Measurements from ENCODE around the gene ME3.
"Not testable (repeated sequence)": the region's sequence is repeated elsewhere in the genome, so short reads cannot be mapped to it uniquely, and the experiment has no call there.

ME3 gene

GRCh38 chr11:86548271-86548917 lies 124.0 kb downstream of the ME3 start:
- Histone ChIP-seq H3K4me1 (ENCODE audit: control insufficient read depth, low read depth, low read length) (peaks cover 3% of the 10 kb centered on the region), H3K36me3 (ENCODE audit: control insufficient read depth, low read depth, low read length) (no peaks in the 10 kb centered on the region), H3K27ac (ENCODE audit: low read length) (no peak overlapping the region), H3K27me3 (ENCODE audit: control insufficient read depth, insufficient read depth, low read length) (no peaks in the 10 kb centered on the region), H3K9ac (ENCODE audit: low read length) (no peak overlapping the region), H3K4me3 (ENCODE audit: low read length) (no peak overlapping the region), H3K9me3 (ENCODE audit: control insufficient read depth, low read depth, low read length) (no peaks in the 10 kb centered on the region)

DNA sequence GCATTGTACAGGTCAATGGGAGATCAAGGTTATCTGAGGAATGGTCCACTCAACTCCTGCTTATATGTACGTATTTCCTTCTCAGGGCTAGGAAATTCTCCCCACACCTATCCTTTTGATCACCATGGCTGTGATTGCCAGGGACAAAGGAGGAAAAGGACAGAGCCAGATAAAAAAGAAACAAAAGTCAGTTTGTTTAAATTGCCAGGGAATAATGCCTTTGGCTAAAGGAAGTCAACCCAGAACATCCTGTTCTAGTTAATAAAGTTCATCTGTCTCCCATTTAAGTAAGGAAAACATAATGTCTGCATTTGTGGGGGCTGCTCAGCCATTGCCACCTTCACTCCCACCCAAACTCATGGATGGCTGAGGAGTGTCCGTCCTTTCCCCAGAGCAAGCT lies 124.7 kb downstream of the ME3 start:
- H3K27me3 ChIP-seq (ENCODE audit: control insufficient read depth, insufficient read depth, low read length) = no peaks in the 10 kb centered on the region
- no peak overlapping the region for H3K9ac ChIP-seq (ENCODE audit: low read length)
- H3K36me3 ChIP-seq (ENCODE audit: control insufficient read depth, low read depth, low read length) = no peaks in the 10 kb centered on the region
- H3K4me1 ChIP-seq (ENCODE audit: control insufficient read depth, low read depth, low read length) = peaks cover 3% of the 10 kb centered on the region
- H3K4me3 ChIP-seq (ENCODE audit: low read length) = no peak overlapping the region
- H3K9me3 ChIP-seq (ENCODE audit: control insufficient read depth, low read depth, low read length) = no peaks in the 10 kb centered on the region
- H3K27ac ChIP-seq (ENCODE audit: low read length) = no peak overlapping the region

DNA sequence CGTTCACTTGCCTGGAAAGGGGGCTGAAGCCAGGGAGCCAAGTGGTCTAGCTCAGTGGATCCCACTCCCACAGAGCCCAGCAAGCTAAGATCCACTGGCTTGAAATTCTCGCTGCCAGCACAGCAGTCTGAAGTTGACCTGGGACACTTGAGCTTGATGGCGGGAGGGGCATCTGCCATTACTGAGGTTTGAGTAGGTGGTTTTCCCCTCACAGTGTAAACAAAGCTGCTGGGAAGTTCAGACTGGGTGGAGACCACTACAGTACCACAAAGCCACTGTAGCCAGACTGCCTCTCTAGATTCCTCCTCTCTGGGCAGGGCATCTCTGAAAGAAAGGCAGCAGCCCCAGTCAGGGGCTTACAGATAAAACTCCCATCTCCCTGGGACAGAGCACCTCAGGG lies 131.1 kb downstream of the ME3 start:
- not testable (repeated sequence) for H3K4me3 ChIP-seq (ENCODE audit: low read length); H3K4me1 ChIP-seq (ENCODE audit: control insufficient read depth, low read depth, low read length); H3K36me3 ChIP-seq (ENCODE audit: control insufficient read depth, low read depth, low read length); H3K9ac ChIP-seq (ENCODE audit: low read length); H3K27ac ChIP-seq (ENCODE audit: low read length); H3K27me3 ChIP-seq (ENCODE audit: control insufficient read depth, insufficient read depth, low read length); H3K9me3 ChIP-seq (ENCODE audit: control insufficient read depth, low read depth, low read length)

GRCh38 chr11:86538223-86538548 lies 134.2 kb downstream of the ME3 start:
- H3K36me3 ChIP-seq (ENCODE audit: control insufficient read depth, low read depth, low read length) = no peaks in the 10 kb centered on the region
- H3K27ac ChIP-seq (ENCODE audit: low read length) = no peak overlapping the region
- H3K27me3 ChIP-seq (ENCODE audit: control insufficient read depth, insufficient read depth, low read length) = no peaks in the 10 kb centered on the region
- no peaks in the 10 kb centered on the region for H3K9me3 ChIP-seq (ENCODE audit: control insufficient read depth, low read depth, low read length)
- H3K4me1 ChIP-seq (ENCODE audit: control insufficient read depth, low read depth, low read length) = no peaks in the 10 kb centered on the region
- H3K4me3 ChIP-seq (ENCODE audit: low read length) = no peak overlapping the region
- H3K9ac ChIP-seq (ENCODE audit: low read length) = no peak overlapping the region

- H3K4me1 ChIP-seq (ENCODE audit: control insufficient read depth, low read depth, low read length) = no peaks in the 10 kb centered on the region
- H3K27me3 ChIP-seq (ENCODE audit: control insufficient read depth, insufficient read depth, low read length) = no peaks in the 10 kb centered on the region
- no peak overlapping the region for H3K9ac ChIP-seq (ENCODE audit: low read length)
- H3K4me3 ChIP-seq (ENCODE audit: low read length) = no peak overlapping the region
- H3K9me3 ChIP-seq (ENCODE audit: control insufficient read depth, low read depth, low read length) = no peaks in the 10 kb centered on the region
- H3K27ac ChIP-seq (ENCODE audit: low read length) = no peak overlapping the region
- H3K36me3 ChIP-seq (ENCODE audit: control insufficient read depth, low read depth, low read length) = no peaks in the 10 kb centered on the region
These were observed 134.7 kb downstream of the ME3 start for GRCh38 chr11:86537541-86538222.

GRCh38 chr11:86535773-86536172 lies 136.6 kb downstream of the ME3 start:
- Histone ChIP-seq H3K27ac (ENCODE audit: low read length) (no peak overlapping the region), H3K36me3 (ENCODE audit: control insufficient read depth, low read depth, low read length) (no peaks in the 10 kb centered on the region), H3K9me3 (ENCODE audit: control insufficient read depth, low read depth, low read length) (no peaks in the 10 kb centered on the region), H3K9ac (ENCODE audit: low read length) (no peak overlapping the region), H3K4me3 (ENCODE audit: low read length) (no peak overlapping the region), H3K4me1 (ENCODE audit: control insufficient read depth, low read depth, low read length) (no peaks in the 10 kb centered on the region), H3K27me3 (ENCODE audit: control insufficient read depth, insufficient read depth, low read length) (no peaks in the 10 kb centered on the region)

GRCh38 chr11:86524620-86525352 lies 147.6 kb downstream of the ME3 start:
- H3K27me3 ChIP-seq (ENCODE audit: control insufficient read depth, insufficient read depth, low read length) = no peaks in the 10 kb centered on the region
- no peaks in the 10 kb centered on the region for H3K36me3 ChIP-seq (ENCODE audit: control insufficient read depth, low read depth, low read length)
- no peak overlapping the region for H3K9ac ChIP-seq (ENCODE audit: low read length)
- no peak overlapping the region for H3K4me3 ChIP-seq (ENCODE audit: low read length)
- H3K4me1 ChIP-seq (ENCODE audit: control insufficient read depth, low read depth, low read length) = no peaks in the 10 kb centered on the region
- no peak overlapping the region for H3K27ac ChIP-seq (ENCODE audit: low read length)
- no peaks in the 10 kb centered on the region for H3K9me3 ChIP-seq (ENCODE audit: control insufficient read depth, low read depth, low read length)

- H3K4me3 ChIP-seq (ENCODE audit: low read length) = no peak overlapping the region
- H3K27me3 ChIP-seq (ENCODE audit: control insufficient read depth, insufficient read depth, low read length) = no peaks in the 10 kb centered on the region
- H3K9me3 ChIP-seq (ENCODE audit: control insufficient read depth, low read depth, low read length) = no peaks in the 10 kb centered on the region
- no peak overlapping the region for H3K9ac ChIP-seq (ENCODE audit: low read length)
- H3K36me3 ChIP-seq (ENCODE audit: control insufficient read depth, low read depth, low read length) = no peaks in the 10 kb centered on the region
- H3K27ac ChIP-seq (ENCODE audit: low read length) = no peak overlapping the region
- no peaks in the 10 kb centered on the region for H3K4me1 ChIP-seq (ENCODE audit: control insufficient read depth, low read depth, low read length)
These were observed 148.4 kb downstream of the ME3 start for GRCh38 chr11:86523738-86524619.

DNA sequence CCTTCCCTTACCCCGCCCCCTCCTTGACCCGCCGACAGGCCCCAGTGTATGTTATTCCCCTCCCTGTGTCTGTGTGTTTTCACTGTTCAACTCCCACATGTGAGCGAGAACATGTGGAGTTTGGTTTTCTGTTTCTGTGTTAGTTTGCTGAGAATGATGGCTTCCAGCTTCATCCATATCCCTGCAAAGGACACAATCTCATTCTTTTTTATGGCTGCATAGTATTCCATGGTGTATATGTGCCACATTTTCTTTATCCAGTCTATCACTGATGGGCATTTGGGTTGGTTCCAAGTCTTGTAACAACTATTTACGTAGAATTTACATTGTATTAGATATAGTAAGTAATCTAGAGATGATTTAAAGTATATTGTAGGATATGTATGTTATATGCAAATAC lies 149.9 kb downstream of the ME3 start:
- H3K27ac ChIP-seq (ENCODE audit: low read length) = not testable (repeated sequence)

DNA sequence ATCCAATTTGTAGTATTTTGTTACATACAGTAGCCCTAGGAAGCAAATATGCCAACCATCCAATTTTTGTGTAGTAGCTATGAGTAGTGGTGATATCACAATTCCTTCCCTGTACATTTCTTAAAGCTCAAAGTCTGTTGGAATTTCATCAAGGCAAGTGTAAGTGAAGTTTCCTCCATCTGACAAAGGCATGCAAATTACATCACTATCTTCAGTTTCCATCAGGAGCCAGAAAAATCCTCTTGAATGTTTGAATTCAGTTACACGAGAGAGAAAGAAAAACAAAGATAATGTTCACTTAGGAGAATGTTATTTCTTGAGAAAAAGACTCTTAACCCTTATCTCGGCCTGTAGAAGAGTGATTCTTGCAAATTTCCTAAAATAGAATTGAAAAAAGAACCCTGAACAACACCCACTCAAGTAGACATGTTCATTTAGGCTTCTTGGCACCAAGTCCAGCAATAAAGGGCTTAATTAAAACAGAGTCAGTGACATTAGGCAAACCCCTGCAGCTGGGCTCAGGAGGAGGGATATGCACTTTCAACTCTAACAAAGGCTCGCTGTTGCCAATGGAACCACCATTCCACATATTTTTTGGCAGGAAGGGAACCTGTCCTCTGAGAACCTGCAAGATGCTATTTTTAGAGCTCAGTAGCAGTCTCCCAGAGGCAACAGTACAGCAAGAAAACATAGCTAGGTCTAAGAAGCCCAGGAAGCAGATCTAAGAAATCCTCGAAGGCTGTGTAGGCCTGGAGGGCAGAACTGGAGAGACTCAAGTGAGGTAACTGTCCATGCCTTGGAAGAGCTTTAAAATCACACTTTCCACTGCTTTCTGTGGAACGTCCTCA lies 153.1 kb downstream of the ME3 start:
- no peaks in the 10 kb centered on the region for H3K27me3 ChIP-seq (ENCODE audit: control insufficient read depth, insufficient read depth, low read length)
- H3K9me3 ChIP-seq (ENCODE audit: control insufficient read depth, low read depth, low read length) = no peaks in the 10 kb centered on the region
- H3K9ac ChIP-seq (ENCODE audit: low read length) = no peak overlapping the region
- no peak overlapping the region for H3K27ac ChIP-seq (ENCODE audit: low read length)
- H3K36me3 ChIP-seq (ENCODE audit: control insufficient read depth, low read depth, low read length) = no peaks in the 10 kb centered on the region
- no peak overlapping the region for H3K4me3 ChIP-seq (ENCODE audit: low read length)
- H3K4me1 ChIP-seq (ENCODE audit: control insufficient read depth, low read depth, low read length) = no peaks in the 10 kb centered on the region

More for the DNA sequence above, 149.9 kb downstream of the ME3 start:
- not testable (repeated sequence) for H3K9ac ChIP-seq (ENCODE audit: low read length); H3K27me3 ChIP-seq (ENCODE audit: control insufficient read depth, insufficient read depth, low read length); H3K4me3 ChIP-seq (ENCODE audit: low read length); H3K9me3 ChIP-seq (ENCODE audit: control insufficient read depth, low read depth, low read length); H3K4me1 ChIP-seq (ENCODE audit: control insufficient read depth, low read depth, low read length); H3K36me3 ChIP-seq (ENCODE audit: control insufficient read depth, low read depth, low read length)

GRCh38 chr11:86518211-86518610 lies 154.2 kb downstream of the ME3 start:
- H3K27ac ChIP-seq (ENCODE audit: low read length) = no peak overlapping the region
- no peaks in the 10 kb centered on the region for H3K9me3 ChIP-seq (ENCODE audit: control insufficient read depth, low read depth, low read length)
- no peak overlapping the region for H3K9ac ChIP-seq (ENCODE audit: low read length)
- H3K4me1 ChIP-seq (ENCODE audit: control insufficient read depth, low read depth, low read length) = no peaks in the 10 kb centered on the region
- H3K27me3 ChIP-seq (ENCODE audit: control insufficient read depth, insufficient read depth, low read length) = no peaks in the 10 kb centered on the region
- H3K4me3 ChIP-seq (ENCODE audit: low read length) = no peak overlapping the region
- no peaks in the 10 kb centered on the region for H3K36me3 ChIP-seq (ENCODE audit: control insufficient read depth, low read depth, low read length)

Data from iPS-18a (cell line).